Fibroblast of lung (primary cell): Measurements from ENCODE around the gene RNF217. TPM values are rescaled to one million over a fixed set of nuclear protein-coding genes. Genes with fewer than 3 reads are reported as not detected.

Source experiments
- DNase-seq, 2 donors: peaks; one replicate each; pipeline versions ENCODE4 v3.0.0 to v3.0.0-alpha.2; 2010; ENCODE audit warnings: low read depth in 2 of 2
- H2AFZ ChIP-seq: 2 replicates; pipeline ENCODE4 v1.5.1; 2012; ENCODE audit warnings: low read length, control low read depth, inconsistent platforms
- H3K27ac ChIP-seq: 2 replicates; pipeline ENCODE4 v1.5.1; 2011; ENCODE audit warnings: low read length, control low read depth; ENCODE audit not compliant: insufficient read depth
- H3K27me3 ChIP-seq: 2 replicates; pipeline ENCODE4 v1.5.1; 2011; ENCODE audit warnings: mild to moderate bottlenecking, low read length; ENCODE audit not compliant: control insufficient read depth, insufficient read depth
- H3K36me3 ChIP-seq: 2 replicates; pipeline ENCODE4 v1.5.1; 2011; ENCODE audit warnings: low read length; ENCODE audit not compliant: control insufficient read depth, insufficient read depth
- H3K4me1 ChIP-seq: 2 replicates; pipeline ENCODE4 v1.5.1; 2011; ENCODE audit warnings: low read length; ENCODE audit not compliant: control insufficient read depth, insufficient read depth; ENCODE audit errors: extremely low read depth
- H3K4me2 ChIP-seq: 2 replicates; pipeline ENCODE4 v1.5.1; 2011; ENCODE audit warnings: low read length, control low read depth; ENCODE audit not compliant: insufficient read depth; ENCODE audit errors: extremely low read depth
- H3K4me3 ChIP-seq, 4 experiments: fragments of 200-600 bp in 1 of 4; sonication (generic) in 1 of 4; replicated peaks in 1 of 4; 2 replicates each; pipeline ENCODE4 v1.5.1; 2011 to 2016; ENCODE audit warnings: low read length in 4 of 4, low read depth in 3 of 4, mild to moderate bottlenecking in 3 of 4, control low read depth in 2 of 4, inconsistent platforms in 1 of 4, mixed read lengths in 1 of 4; ENCODE audit not compliant: insufficient read depth in 1 of 4; ENCODE audit errors: control extremely low read depth in 1 of 4
- H3K79me2 ChIP-seq: 2 replicates; pipeline ENCODE4 v1.5.1; 2012; ENCODE audit warnings: mild to moderate bottlenecking, low read length, inconsistent platforms; ENCODE audit not compliant: control insufficient read depth, insufficient read depth
- H3K9ac ChIP-seq: 2 replicates; pipeline ENCODE4 v1.5.1; 2011; ENCODE audit warnings: mild to moderate bottlenecking, low read length, control low read depth; ENCODE audit not compliant: insufficient read depth
- H3K9me3 ChIP-seq: 2 replicates; pipeline ENCODE4 v1.5.1; 2012; ENCODE audit warnings: low read depth, low read length; ENCODE audit not compliant: control insufficient read depth, insufficient read depth
- H4K20me1 ChIP-seq: 2 replicates; pipeline ENCODE4 v1.5.1; 2011; ENCODE audit warnings: low read length; ENCODE audit not compliant: control insufficient read depth, insufficient read depth; ENCODE audit errors: extremely low read depth
- CTCF ChIP-seq, 2 donors: IDR thresholded peaks in 1 of 2; conservative IDR thresholded peaks in 1 of 2; 1 replicate in 1 of 2; 2 replicates in 1 of 2; pipeline ENCODE4 v1.5.1; 2011 to 2012; ENCODE audit warnings: low read length in 2 of 2, control low read depth in 1 of 2, inconsistent platforms in 1 of 2, low read depth in 1 of 2, mild to moderate bottlenecking in 1 of 2
- EZH2 ChIP-seq: IDR thresholded peaks from 2 replicates; pipeline ENCODE4 v1.5.1; 2012; ENCODE audit warnings: low read length, control low read depth, mild to moderate bottlenecking; ENCODE audit errors: missing control alignments
- polyA plus RNA-seq, 2 donors: library from polyadenylated mRNA; depleted of rRNA in 1 of 2; stranded (reverse) in 1 of 2; unstranded in 1 of 2; fragments of >200 nt; gene quantifications; 2 replicates each; pipeline ENCODE4 v1.2.1, GENCODE V29; 2011 to 2012; ENCODE audit warnings: missing spikeins in 1 of 2
- total RNA-seq: library from RNA; depleted of rRNA; stranded (reverse); fragments of >200 nt; gene quantifications from 2 replicates; pipeline ENCODE4 v1.2.1, GENCODE V29; 2014

RNF217 gene
- total and polyA plus RNA-seq, 2 donors (not counting 1 experiment from before 2014, with no cell fraction given) = 13.2 to 19.5 TPM

- no peaks in the 10 kb centered on the region for H3K4me1 ChIP-seq
- H3K79me2 ChIP-seq = no peaks in the 10 kb centered on the region
- H3K4me2 ChIP-seq = no peak overlapping the region
- H3K4me3 ChIP-seq = no peak overlapping the region
- no peaks in the 10 kb centered on the region for H3K27me3 ChIP-seq
- H4K20me1 ChIP-seq = no peaks in the 10 kb centered on the region
- H3K27ac ChIP-seq = no peak overlapping the region
- H3K9me3 ChIP-seq = no peaks in the 10 kb centered on the region
- no peak for DNase-seq
- no peak for TF ChIP-seq EZH2
- TF ChIP-seq CTCF (conservative IDR thresholded peaks at IDR 0.05 in 1 of 2, IDR thresholded peaks at IDR 0.05 in 1 of 2; ENCODE audit: low read depth in 1 of 2, low read length in 2 of 2) = no peak
- no peaks in the 10 kb centered on the region for H3K36me3 ChIP-seq
- no peak overlapping the region for H3K9ac ChIP-seq
- no peak overlapping the region for H2AFZ ChIP-seq
Observed at GRCh38 chr6:125078602-125079321, 116.5 kb downstream of the RNF217 start.

GRCh38 chr6:125082908-125083683 is 120.9 kb downstream of the RNF217 start:
- Histone ChIP-seq H3K27ac (no peak overlapping the region), H3K27me3 (no peaks in the 10 kb centered on the region), H3K4me1 (no peaks in the 10 kb centered on the region), H3K9ac (no peak overlapping the region), H3K79me2 (no peaks in the 10 kb centered on the region), H3K4me2 (no peak overlapping the region), H4K20me1 (no peaks in the 10 kb centered on the region), H3K36me3 (no peaks in the 10 kb centered on the region), H3K4me3 (no peak overlapping the region), H2AFZ (no peak overlapping the region), H3K9me3 (no peaks in the 10 kb centered on the region)
- TF ChIP-seq EZH2 (no peak), CTCF (conservative IDR thresholded peaks at IDR 0.05 in 1 of 2, IDR thresholded peaks at IDR 0.05 in 1 of 2; ENCODE audit: low read depth in 1 of 2, low read length in 2 of 2) (no peak)
- DNase-seq = no peak

- H3K9ac ChIP-seq = no peak overlapping the region
- no peak for TF ChIP-seq CTCF (conservative IDR thresholded peaks at IDR 0.05 in 1 of 2, IDR thresholded peaks at IDR 0.05 in 1 of 2; ENCODE audit: low read depth in 1 of 2, low read length in 2 of 2)
- no peak for TF ChIP-seq EZH2
- H4K20me1 ChIP-seq = no peaks in the 10 kb centered on the region
- no peaks in the 10 kb centered on the region for H3K79me2 ChIP-seq
- H3K27ac ChIP-seq = no peak overlapping the region
- H3K9me3 ChIP-seq = no peaks in the 10 kb centered on the region
- DNase-seq = no peak
- no peaks in the 10 kb centered on the region for H3K36me3 ChIP-seq
- no peak overlapping the region for H3K4me3 ChIP-seq
- no peak overlapping the region for H2AFZ ChIP-seq
- no peaks in the 10 kb centered on the region for H3K4me1 ChIP-seq
- H3K27me3 ChIP-seq = no peaks in the 10 kb centered on the region
- H3K4me2 ChIP-seq = no peak overlapping the region
Observed at GRCh38 chr6:125083684-125083990, 121.4 kb downstream of the RNF217 start.
